ENCODE results near the gene KRT32. TPM values are rescaled to one million over a fixed set of nuclear protein-coding genes. Genes with fewer than 3 reads are reported as not detected.

Gene KRT32
- polyA plus RNA-seq: under 1 TPM in 1 of 3 donors, not detected in 2; 0.03 TPM

GRCh38 chr17:41466988-41467387 is at the start of gene KRT32:
TSS of gene KRT32 (minus strand) at chr17:41467386. CDS start at chr17:41467325, 61 bp downstream.
- H3K27ac ChIP-seq (ENCODE audit: low read depth, low read length): no peak within 1 kb of the TSS
- 82 to 92% (median 90%) methylated on average over 14 of the region's 14 CpGs for WGBS, 3 donors

- no peak overlapping the region for H3K27ac ChIP-seq (ENCODE audit: low read depth, low read length)
- 82 to 90% (median 83%) methylated on average over 14 of the region's 14 CpGs for WGBS, 3 donors
Observed at GRCh38 chr17:41516830-41517283, 49.7 kb upstream of the KRT32 start.

GRCh38 chr17:41516147-41516829 is 49.1 kb upstream of the KRT32 start:
- WGBS, 3 donors: 82 to 85% (median 84%) methylated on average over 14 of the region's 14 CpGs
- H3K27ac ChIP-seq (ENCODE audit: low read depth, low read length): no peak overlapping the region

GRCh38 chr17:41513168-41513547 is 46.0 kb upstream of the KRT32 start:
- 69 to 78% (median 71%) methylated on average over 5 of the region's 5 CpGs for WGBS, 3 donors
- H3K27ac ChIP-seq (ENCODE audit: low read depth, low read length): no peak overlapping the region

- no peak overlapping the region for H3K27ac ChIP-seq (ENCODE audit: low read depth, low read length)
- 52 to 56% (median 54%) methylated on average over 7 of the region's 7 CpGs for WGBS, 3 donors
Observed at GRCh38 chr17:41512546-41513167, 45.5 kb upstream of the KRT32 start.

- H3K27ac ChIP-seq (ENCODE audit: low read depth, low read length): no peak overlapping the region
- 76 to 80% (median 77%) methylated on average over 10 of the region's 10 CpGs for WGBS, 3 donors
Observed at GRCh38 chr17:41511716-41512115, 44.5 kb upstream of the KRT32 start.

GRCh38 chr17:41511116-41511515 is 43.9 kb upstream of the KRT32 start:
- WGBS, 3 donors: 55 to 80% (median 69%) methylated on average over 4 of the region's 4 CpGs
- no peak overlapping the region for H3K27ac ChIP-seq (ENCODE audit: low read depth, low read length)

GRCh38 chr17:41510251-41511065 is 43.3 kb upstream of the KRT32 start:
- WGBS, 3 donors: 64 to 87% (median 81%) methylated on average over 7 of the region's 7 CpGs
- no peak overlapping the region for H3K27ac ChIP-seq (ENCODE audit: low read depth, low read length)

GRCh38 chr17:41507315-41507880 is 40.2 kb upstream of the KRT32 start:
- 51 to 62% (median 57%) methylated on average over 10 of the region's 10 CpGs for WGBS, 3 donors
- H3K27ac ChIP-seq (ENCODE audit: low read depth, low read length): no peak overlapping the region

GRCh38 chr17:41505809-41506767 is 38.9 kb upstream of the KRT32 start:
- no peak overlapping the region for H3K27ac ChIP-seq (ENCODE audit: low read depth, low read length)
- WGBS, 3 donors: 64 to 78% (median 72%) methylated on average over 14 of the region's 14 CpGs

GRCh38 chr17:41505007-41505808 is 38.0 kb upstream of the KRT32 start, which contains the start of gene KRT13:
TSS of gene KRT13 (minus strand) at chr17:41505612. CDS start at chr17:41505550, 62 bp downstream.
- H3K27ac ChIP-seq (ENCODE audit: low read depth, low read length): no peak within 1 kb of the TSS
- WGBS, 3 donors: 84 to 89% (median 89%) methylated on average over 17 of the region's 17 CpGs

- no peak overlapping the region for H3K27ac ChIP-seq (ENCODE audit: low read depth, low read length)
- 60 to 77% (median 68%) methylated on average over 8 of the region's 8 CpGs for WGBS, 3 donors
Observed at GRCh38 chr17:41504246-41504977, 37.2 kb upstream of the KRT32 start.

- WGBS, 3 donors: 64 to 81% (median 65%) methylated on average over 9 of the region's 9 CpGs
- H3K27ac ChIP-seq (ENCODE audit: low read depth, low read length): no peak overlapping the region
Observed at GRCh38 chr17:41503202-41503601, 36.0 kb upstream of the KRT32 start.

- no peak overlapping the region for H3K27ac ChIP-seq (ENCODE audit: low read depth, low read length)
- 65 to 77% (median 65%) methylated on average over 15 of the region's 15 CpGs for WGBS, 3 donors
Observed at GRCh38 chr17:41500131-41500911, 33.1 kb upstream of the KRT32 start.

GRCh38 chr17:41499714-41500113 is 32.5 kb upstream of the KRT32 start:
- 73 to 85% (median 80%) methylated on average over 5 of the region's 5 CpGs for WGBS, 3 donors

GRCh38 chr17:41498276-41498675 is 31.1 kb upstream of the KRT32 start:
- 39 to 60% (median 56%) methylated on average over 6 of the region's 6 CpGs for WGBS, 3 donors
- no peak overlapping the region for H3K27ac ChIP-seq (ENCODE audit: low read depth, low read length)

More at GRCh38 chr17:41499714-41500113, 32.5 kb upstream of the KRT32 start:
- H3K27ac ChIP-seq (ENCODE audit: low read depth, low read length): no peak overlapping the region
